K562 (cell line): ENCODE results near the gene DAPK2. TPM values are rescaled to one million over a fixed set of nuclear protein-coding genes. Genes with fewer than 3 reads are reported as not detected.
A peak's percentile ranks its signal among the peaks of the same experiment; 100 is the strongest.

Experiments used
- BCLAF1 ChIP-seq, 2 experiments: fragments of 450-650 bp in 1 of 2; IDR thresholded peaks; 2 replicates each; pipeline ENCODE4 v1.6.1; 2011 to 2017; ENCODE audit warnings: low read depth in 2 of 2, antibody characterized with exemption in 1 of 2, borderline replicate concordance in 1 of 2, low read length in 1 of 2, mild to moderate bottlenecking in 1 of 2, mixed read lengths in 1 of 2; ENCODE audit not compliant: control insufficient read depth in 1 of 2
- CBX1 ChIP-seq: sonication (generic); IDR thresholded peaks from 2 replicates; pipeline ENCODE4 v1.6.1; 2016; ENCODE audit warnings: antibody characterized with exemption, low read depth, mild to moderate bottlenecking
- CBX2 ChIP-seq: fragments of 200-600 bp; sonication (generic); IDR thresholded peaks from one replicate; pipeline ENCODE4 v1.6.1; 2012; ENCODE audit warnings: mild to moderate bottlenecking, low read length, inconsistent platforms; ENCODE audit not compliant: insufficient read depth, poor library complexity, severe bottlenecking
- GTF3C2 ChIP-seq: IDR thresholded peaks from 3 replicates; pipeline ENCODE4 v1.6.1; 2011; ENCODE audit warnings: borderline replicate concordance, mild to moderate bottlenecking, moderate library complexity; ENCODE audit not compliant: insufficient read length; ENCODE audit errors: extremely low read depth
- HMG20A ChIP-seq: fragments of 450-650 bp; formaldehyde crosslinking; conservative IDR thresholded peaks from 2 replicates; pipeline ENCODE4 v1.4.0; 2020; ENCODE audit warnings: mild to moderate bottlenecking, mixed read lengths
- MECOM ChIP-seq: fragments of 250-450 bp; sonication (Bioruptor Pico); IDR thresholded peaks from 2 replicates; pipeline ENCODE4 v1.8.0; 2022; ENCODE audit warnings: inconsistent platforms
- MXD1 ChIP-seq: fragments of 250-450 bp; sonication (Bioruptor Pico); IDR thresholded peaks from 2 replicates; pipeline ENCODE4 v1.8.0; 2021; ENCODE audit warnings: borderline replicate concordance, mild to moderate bottlenecking, moderate library complexity; ENCODE audit not compliant: poor library complexity, severe bottlenecking
- NELFE ChIP-seq: IDR thresholded peaks from 2 replicates; pipeline ENCODE4 v1.6.1; 2011; ENCODE audit warnings: mild to moderate bottlenecking; ENCODE audit not compliant: insufficient read depth, insufficient read length
- PRPF4 ChIP-seq: fragments of 200-400 bp; formaldehyde crosslinking; IDR thresholded peaks from one replicate; pipeline ENCODE4 v1.6.1; 2017; ENCODE audit warnings: low read length, low read depth, mild to moderate bottlenecking; ENCODE audit not compliant: insufficient read depth, poor library complexity, severe bottlenecking
- SRF ChIP-seq, 2 experiments: fragments of 250-450, 450-650 bp in 1 of 2; sonication (Bioruptor Pico) in 1 of 2; sonication (generic) in 1 of 2; formaldehyde crosslinking; IDR thresholded peaks; 2 replicates each; pipeline versions ENCODE4 v1.5.0 to v1.5.1; 2020 to 2022; ENCODE audit warnings: mild to moderate bottlenecking in 1 of 2, missing genetic modification reagents in 1 of 2
- TEAD4 ChIP-seq, 2 experiments: sonication (generic) in 1 of 2; formaldehyde crosslinking in 1 of 2; IDR thresholded peaks; 2 replicates each; pipeline versions ENCODE4 v1.6.1 to v1.8.0; 2012 to 2022; ENCODE audit warnings: borderline replicate concordance in 1 of 2, inconsistent platforms in 1 of 2, low read length in 1 of 2, mild to moderate bottlenecking in 1 of 2, missing genetic modification reagents in 1 of 2
- ZBTB43 ChIP-seq: sonication (generic); formaldehyde crosslinking; IDR thresholded peaks from 2 replicates; pipeline ENCODE4 v1.8.0; 2023; ENCODE audit warnings: mild to moderate bottlenecking, missing genetic modification reagents
- ZNF253 ChIP-seq: fragments of 250-450 bp; sonication (Bioruptor Pico); conservative IDR thresholded peaks from 2 replicates; pipeline ENCODE4 v1.6.1; 2021; ENCODE audit warnings: mild to moderate bottlenecking
- ZNF584 ChIP-seq: fragments of 200-800 bp; sonication (Bioruptor generic); IDR thresholded peaks from 2 replicates; pipeline ENCODE4 v1.6.1; 2016; ENCODE audit warnings: low read depth, mild to moderate bottlenecking, missing genetic modification characterization, missing compliant biosample characterization
- ZNF766 ChIP-seq: fragments of 200-800 bp; sonication (Bioruptor generic); conservative IDR thresholded peaks from 2 replicates; pipeline ENCODE4 v1.6.1; 2016; ENCODE audit warnings: missing genetic modification characterization, missing compliant biosample characterization
- polyA plus RNA-seq, 8 experiments: library from polyadenylated mRNA; depleted of rRNA in 4 of 8; stranded (reverse) in 5 of 8; unstranded in 3 of 8; fragments of >200 nt; fragmentation: Nextera tagmentation in 2 of 8; fragmentation: Illumina TruSeq in 1 of 8; extraction: Ambion mirVana in 2 of 8; extraction: Trizol in 1 of 8; gene quantifications; 2 replicates each; pipeline versions ENCODE4 v1.2.1 to v1.2.3, GENCODE V29; 2011 to 2014; ENCODE audit warnings: inconsistent platforms in 1 of 8, missing spikeins in 1 of 8
- total RNA-seq, 7 experiments: library from RNA; depleted of rRNA in 6 of 7; stranded (reverse); fragments of >200 nt in 6 of 7; fragmentation: Illumina TruSeq in 2 of 7; extraction: Trizol in 2 of 7; gene quantifications; 2 replicates each; pipeline versions ENCODE4 v1.2.1 to v1.2.3, GENCODE V29; 2011 to 2021; ENCODE audit warnings: low replicate concordance in 1 of 7
- TF ChIP-seq, protein P1 (sequence below): sonication (generic); IDR thresholded peaks from 2 replicates; pipeline ENCODE4 v1.6.1; 2016

The DAPK2 gene
- total and polyA plus RNA-seq, 9 of the 15 experiments (the other 6 are each of a cell fraction or from before 2014, with no cell fraction given): 0.14 to 5.2 (median 2.2) TPM

DNA sequence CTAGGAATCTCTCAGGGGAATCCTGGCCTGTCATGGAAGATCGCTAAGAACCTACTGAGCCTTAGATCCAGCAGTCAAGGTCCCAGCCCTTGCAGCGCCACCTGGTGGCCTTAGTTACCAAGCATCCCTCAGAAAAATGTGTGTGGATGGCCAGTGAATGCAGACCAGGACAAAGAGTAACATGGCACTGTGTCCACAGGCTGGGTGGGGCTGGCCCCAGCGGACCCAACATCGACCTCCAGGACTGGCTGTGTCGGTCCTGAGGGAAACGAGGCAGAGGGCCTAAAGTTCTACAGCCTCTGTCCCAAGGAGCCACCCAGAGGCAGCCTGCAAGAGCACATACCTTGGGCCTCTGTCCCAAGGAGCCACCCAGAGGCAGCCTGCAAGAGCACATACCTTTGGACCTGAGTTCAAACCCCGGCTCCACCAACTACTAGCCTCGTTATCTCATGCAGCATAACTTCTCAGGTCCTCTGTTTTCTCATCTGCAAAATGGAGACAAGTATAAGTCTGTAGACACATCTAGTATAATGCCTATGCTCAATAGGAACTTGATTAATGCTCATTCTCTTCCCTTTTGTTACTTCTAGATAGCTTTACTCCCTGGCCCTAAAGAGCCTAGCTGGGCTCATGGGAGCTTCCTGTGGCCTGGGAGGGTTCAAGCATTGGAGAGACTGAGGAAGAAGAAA lies 155.1 kb downstream of the DAPK2 start (continued):
- TF ChIP-seq PRPF4 (no peak), ZNF253 (CRISPR knock-in tag) (no peak), TEAD4 (IDR thresholded peaks at IDR 0.05; ENCODE audit: low read length) (peak; percentile 11; the same call in 1 of the 2 replicates), TEAD4 (CRISPR knock-in tag; IDR thresholded peaks at IDR 0.05; ENCODE audit: borderline replicate concordance) (no peak), ZNF584 (no peak), HMG20A (CRISPR knock-in tag) (no peak), CBX2 (no peak), BCLAF1 (IDR thresholded peaks at IDR 0.05; ENCODE audit: borderline replicate concordance in 1 of 2, control insufficient read depth in 1 of 2, low read depth in 2 of 2, low read length in 1 of 2) (no peak), NELFE (no peak), ZNF766 (CRISPR knock-in tag) (0 out of 2 replicates have a peak, but pooled peaks have one; percentile 42), SRF (CRISPR knock-in tag; IDR thresholded peaks at IDR 0.05) (no peak), CBX1 (no peak), ZBTB43 (CRISPR knock-in tag) (no peak), MECOM (CRISPR knock-in tag) (0 out of 2 replicates have a peak, but pooled peaks have one; percentile 10), GTF3C2 (peak; percentile 64), MXD1 (CRISPR knock-in tag) (no peak)
- TF ChIP-seq, protein P1, sequence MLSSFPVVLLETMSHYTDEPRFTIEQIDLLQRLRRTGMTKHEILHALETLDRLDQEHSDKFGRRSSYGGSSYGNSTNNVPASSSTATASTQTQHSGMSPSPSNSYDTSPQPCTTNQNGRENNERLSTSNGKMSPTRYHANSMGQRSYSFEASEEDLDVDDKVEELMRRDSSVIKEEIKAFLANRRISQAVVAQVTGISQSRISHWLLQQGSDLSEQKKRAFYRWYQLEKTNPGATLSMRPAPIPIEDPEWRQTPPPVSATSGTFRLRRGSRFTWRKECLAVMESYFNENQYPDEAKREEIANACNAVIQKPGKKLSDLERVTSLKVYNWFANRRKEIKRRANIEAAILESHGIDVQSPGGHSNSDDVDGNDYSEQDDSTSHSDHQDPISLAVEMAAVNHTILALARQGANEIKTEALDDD: peak; percentile 27; the same call in 1 of the 2 replicates
